Right renal cortex interstitium (tissue), 3 donors: ENCODE data around the gene CARMIL1. TPM values are rescaled to one million over a fixed set of nuclear protein-coding genes. Genes with fewer than 3 reads are reported as not detected.
A peak's percentile ranks its signal among the peaks of the same experiment; 100 is the strongest.

Source experiments
- DNase-seq, 3 donors: peaks; one replicate each; pipeline ENCODE4 v3.0.0-alpha.2; 2013; ENCODE audit warnings: low read depth in 3 of 3, low spot score in 2 of 3
- polyA plus RNA-seq, 3 donors: library from polyadenylated mRNA; unstranded; fragments of 120-200 nt; gene quantifications; one replicate each; pipeline ENCODE4 v1.2.1, GENCODE V29; 2013; ENCODE audit not compliant: insufficient read length in 3 of 3

Gene CARMIL1
- polyA plus RNA-seq, 3 donors = 106 to 113 (median 109) TPM

DNA sequence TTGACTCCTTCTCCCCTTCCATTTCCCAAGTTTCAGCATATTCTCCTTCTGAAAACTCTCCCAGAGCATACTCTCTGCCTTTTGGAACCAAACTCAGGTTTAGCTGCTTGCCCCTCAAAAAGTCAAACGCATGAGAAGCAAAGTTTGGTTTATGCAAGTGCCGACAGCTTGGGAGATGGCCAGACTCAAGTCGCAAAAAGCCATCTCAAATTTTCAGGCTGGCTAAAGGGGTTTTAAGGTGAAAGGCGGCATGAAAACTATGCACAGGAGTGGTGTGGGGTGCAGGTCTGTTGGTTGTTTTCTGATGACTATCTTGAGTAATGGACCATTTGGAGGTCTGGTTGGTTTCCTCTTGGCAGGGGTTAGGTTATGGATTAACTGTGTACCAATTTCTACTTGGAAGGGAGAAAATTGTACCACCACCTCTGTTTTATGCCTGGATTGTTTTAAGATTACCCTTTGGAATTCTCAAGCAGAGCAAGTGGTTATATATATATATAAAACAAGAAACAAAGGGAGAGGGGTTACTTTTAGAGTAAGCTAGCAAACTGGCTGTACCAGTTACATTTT is 320.4 kb downstream of the CARMIL1 start:
- no peak for DNase-seq

DNA sequence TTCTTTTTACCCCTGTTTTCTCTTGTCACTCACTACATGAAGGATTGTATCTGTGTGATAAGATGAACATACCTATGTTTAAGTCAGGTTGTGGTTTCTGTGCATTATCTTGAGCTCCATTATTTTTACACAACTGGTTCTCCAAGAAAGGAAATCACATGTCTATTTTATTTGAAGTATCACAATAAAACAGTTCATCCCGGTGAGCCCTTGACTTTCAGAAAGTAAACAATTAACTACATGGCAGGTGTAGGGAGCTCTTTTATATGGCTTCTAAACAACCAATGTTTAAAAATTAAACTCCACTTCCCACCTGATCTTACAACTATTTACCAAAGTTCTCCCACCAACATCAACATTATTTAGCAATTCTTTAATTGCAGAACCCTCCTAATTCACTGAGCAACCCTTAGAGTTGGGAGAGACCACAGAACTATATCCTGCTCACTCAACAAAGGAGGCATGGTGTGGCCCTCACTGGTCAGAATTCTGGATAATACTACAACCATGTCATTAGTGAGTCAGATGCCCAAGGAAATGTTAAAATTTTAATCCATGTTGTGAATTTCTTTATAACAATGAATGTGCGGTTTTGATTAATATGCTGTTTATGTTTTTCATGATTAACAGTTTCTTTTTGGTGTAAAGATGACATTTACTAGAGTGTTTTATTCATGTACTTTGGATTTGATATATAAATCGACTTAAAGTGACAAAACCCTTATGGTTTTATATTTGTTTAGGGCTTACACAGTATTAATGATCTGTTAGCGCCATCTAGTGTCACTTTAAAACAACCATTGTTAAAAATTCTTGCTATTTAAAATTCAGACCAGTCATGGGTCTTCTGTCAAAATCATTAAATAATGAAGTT is 322.9 kb downstream of the CARMIL1 start:
- DNase-seq = peak in 1 of 3 donors; percentile 54

DNA sequence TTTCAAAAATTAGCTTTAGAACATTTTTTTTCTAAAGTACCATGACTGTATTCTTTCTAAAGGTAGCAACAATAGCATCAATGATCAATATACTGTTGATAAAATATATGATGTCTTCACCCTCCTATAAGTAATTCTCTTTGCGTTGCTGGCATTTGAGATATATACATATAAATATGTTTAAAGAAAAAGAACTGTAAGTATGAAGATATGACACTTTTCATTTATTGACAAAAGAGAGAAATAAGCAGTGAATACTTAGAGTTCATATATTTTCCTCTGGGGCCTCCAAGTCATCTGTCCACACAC is 323.5 kb downstream of the CARMIL1 start:
- DNase-seq = no peak

DNA sequence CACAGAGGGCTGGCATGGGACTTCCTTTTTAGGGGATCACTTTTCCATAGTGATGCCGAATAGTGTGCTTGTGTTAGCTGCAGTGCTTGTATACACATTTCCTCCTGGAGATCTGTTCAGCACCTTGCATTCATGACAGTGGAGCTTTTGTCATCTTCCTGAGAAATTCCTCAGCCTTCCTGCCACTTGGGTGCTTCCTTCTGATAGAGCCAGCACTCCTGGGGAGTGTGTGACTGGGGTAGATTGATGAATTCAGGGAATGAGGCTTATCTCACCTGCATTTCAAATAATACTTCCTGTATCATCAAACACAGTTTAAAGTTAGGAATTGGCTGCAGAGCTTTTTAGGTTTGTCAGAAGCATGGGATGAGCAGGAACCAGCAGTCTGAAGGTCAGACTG is 324.1 kb downstream of the CARMIL1 start:
- no peak for DNase-seq

DNA sequence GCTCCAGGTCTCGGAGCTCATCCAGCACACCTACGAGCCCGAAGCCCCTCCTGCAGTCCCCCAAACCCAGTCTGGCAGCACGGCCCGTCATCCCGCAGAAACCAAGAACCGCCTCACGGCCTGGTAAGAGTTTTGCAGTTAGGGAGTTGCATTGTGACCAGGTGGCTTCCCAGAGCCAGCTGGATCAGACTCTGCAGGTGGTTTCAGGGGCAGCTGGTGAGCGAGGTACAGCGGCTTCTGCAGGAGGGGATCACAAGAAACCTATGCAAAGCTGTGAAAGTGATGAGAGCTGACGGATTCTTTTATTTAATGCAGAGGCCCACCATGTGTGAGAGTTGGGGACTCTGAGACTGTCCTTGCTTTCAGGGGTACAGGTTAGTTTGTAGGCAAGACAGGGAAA is 327.0 kb downstream of the CARMIL1 start:
- no peak for DNase-seq

DNA sequence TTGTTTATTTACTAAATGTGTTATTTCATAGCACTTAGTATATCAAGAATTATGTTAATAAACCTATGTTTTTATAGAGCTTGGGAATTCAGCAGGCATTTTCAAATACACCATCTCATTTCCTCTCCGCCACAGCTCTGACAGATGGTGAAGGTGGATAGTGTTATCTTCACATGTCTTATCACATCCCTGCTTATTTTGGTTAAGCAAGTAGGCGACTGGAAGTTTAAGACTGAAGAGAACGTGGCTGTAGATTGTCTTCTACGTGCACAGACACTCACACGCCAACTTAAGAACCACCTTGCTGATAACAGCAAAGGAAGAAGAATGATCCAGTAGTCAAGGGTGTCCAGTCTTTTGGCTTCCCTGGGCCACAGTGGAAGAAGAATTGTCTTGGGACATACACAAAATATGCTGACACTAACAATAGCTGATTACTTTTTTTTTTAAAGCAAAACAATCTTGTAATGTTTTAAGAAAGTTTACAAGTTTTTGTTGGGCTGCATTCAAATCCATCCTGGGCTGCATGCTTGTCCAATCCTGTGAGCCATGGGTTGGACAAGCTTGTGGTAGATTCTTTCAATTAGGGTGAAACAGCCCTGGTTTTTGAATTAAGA is 329.5 kb downstream of the CARMIL1 start:
- no peak for DNase-seq

DNA sequence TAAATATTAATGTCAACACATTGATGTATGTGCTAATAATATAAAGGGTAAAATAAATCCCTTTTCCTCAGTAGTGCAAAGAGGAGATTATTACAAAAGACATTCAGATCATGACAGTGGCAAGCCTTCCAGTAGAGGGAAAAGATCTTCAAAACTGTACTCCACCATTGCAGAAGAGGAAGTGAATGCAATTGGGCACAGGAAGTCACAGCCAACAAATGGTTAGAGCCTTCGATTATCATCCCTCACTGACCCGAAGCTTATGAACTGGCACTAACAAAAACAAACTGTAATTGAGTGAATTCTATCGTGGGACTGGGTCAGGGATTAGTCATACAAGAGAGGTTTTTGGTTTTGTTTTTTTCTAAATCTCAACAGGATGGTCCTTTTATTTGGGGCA is 333.5 kb downstream of the CARMIL1 start:
- DNase-seq = no peak

DNA sequence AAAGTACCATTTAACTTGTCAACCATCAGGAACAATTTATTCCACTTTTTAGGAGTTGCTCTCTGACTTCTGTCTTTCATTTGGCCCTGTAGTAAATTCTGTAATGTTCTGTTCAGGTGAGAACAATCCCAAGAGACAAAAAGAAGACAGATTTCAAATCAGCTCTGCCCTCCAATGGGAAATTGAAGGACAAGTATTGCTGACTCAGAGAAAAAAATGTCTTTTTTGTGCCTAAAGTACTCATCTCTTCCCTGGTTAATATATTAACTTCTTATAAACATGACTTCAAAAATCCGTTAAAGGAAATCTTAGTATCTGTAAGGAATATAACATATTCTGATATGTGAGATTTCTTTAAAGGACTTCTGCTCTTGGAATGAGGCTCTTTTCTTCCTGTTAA is 334.2 kb downstream of the CARMIL1 start:
- no peak for DNase-seq

DNA sequence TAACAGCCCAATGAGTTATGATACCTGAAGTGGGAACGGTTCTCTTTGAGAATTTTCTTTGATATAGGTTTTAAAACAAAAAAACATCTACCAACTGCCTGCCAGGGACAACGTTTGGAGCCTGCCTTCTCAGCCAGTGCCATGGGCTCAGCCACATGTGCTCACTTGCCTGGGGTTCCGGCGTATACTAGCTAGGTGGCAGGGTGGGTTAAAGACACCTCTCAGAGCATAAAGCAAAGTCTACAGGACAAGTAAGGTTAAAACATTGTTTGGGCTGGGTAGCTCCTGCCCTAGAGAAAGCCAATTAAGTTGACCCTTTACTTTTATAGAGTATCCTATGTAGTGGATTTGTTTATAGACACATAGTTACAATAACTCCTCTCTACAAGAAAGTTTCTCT is 334.9 kb downstream of the CARMIL1 start:
- no peak for DNase-seq

DNA sequence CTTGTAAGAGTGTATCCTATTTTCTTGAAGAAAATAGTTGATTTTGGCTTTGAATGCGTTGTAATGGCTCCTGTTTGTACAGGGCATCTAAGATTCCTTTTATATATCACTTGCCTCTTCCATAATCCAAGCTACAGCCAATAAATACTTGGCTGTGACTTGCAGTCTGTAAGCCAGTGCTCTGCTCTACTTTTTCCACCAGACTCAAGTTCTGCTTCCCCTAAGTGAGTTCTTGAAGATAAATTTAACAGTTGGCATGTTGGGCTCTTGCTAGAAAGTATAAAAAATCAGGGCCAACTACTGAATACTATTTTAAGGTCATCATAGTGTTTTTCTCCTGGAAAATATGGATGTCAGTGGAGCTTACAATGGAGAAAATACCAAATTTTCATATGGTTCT is 336.3 kb downstream of the CARMIL1 start:
- DNase-seq = no peak

DNA sequence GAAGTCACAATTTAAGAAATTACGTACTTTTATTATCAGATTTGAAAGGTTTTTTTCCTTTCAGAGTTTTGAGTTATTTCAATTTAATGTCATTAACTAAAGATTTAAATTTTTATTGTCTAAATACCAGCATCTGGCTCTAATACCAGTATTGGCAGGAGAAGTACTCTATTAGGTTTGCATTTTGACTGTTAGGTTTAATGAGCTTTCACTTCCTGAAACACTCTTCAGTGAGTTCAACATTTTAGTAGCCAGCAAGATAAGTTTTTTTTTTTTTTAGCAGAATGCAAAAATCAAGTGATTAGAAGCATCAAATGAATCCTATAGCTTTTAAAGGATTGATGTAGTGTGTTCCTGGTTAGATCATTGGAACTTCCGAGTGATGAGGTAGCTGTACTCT is 338.8 kb downstream of the CARMIL1 start:
- DNase-seq = no peak

DNA sequence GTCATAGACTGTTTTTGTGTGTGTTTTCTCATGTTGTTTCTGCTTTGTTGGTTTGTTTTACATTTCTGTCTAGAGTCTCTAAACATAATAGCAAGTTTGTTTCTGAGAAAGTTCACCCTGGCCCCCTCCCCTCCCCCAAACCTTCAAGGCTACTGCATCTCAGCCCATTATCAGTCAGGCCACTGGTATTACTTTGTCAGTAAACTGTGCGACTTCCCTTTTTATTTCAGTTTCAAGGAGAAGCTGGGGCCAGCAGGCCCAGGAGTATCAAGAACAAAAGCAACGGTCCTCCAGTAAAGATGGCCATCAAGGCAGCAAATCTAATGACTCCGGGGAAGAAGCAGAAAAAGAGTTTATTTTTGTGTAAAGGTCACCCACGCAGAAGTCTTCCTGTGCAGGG is 340.0 kb downstream of the CARMIL1 start:
- DNase-seq = no peak

DNA sequence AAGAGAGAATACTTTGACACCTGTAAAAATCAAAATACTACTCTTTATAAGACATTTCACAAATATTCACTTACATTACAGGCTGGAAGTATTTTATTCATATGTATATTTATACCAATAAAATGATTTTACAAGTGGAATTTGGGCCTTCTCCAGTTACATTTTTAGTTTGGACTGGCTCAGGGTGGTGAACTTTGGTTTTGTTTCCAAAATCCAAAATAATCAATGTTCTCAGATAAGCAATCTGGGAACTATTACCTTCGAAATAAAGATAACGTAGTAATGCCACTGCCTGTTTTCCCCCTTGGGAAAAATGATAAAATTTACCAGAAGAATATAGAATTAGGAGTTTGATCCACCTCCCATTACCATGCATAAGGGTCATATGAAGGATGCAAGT is 341.2 kb downstream of the CARMIL1 start:
- DNase-seq = no peak

DNA sequence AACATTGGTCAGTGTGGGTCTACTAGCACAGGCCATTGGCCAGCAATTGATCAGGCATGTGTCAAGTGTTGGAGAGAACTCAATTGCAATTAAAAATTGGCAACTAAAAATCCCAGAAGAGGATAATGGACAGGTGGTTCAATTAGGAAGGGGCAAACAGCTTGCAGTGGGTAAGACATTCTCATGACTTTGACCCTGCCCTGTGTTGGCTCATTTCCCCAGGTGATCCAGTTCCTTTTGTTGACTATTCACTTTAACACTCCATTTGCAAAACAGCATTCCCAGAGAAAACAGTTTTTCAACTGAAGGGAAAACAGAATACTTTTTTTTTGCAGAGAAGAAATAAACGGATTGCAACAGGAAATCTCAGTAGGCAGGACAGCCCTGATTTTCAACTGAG is 343.9 kb downstream of the CARMIL1 start:
- no peak for DNase-seq

DNA sequence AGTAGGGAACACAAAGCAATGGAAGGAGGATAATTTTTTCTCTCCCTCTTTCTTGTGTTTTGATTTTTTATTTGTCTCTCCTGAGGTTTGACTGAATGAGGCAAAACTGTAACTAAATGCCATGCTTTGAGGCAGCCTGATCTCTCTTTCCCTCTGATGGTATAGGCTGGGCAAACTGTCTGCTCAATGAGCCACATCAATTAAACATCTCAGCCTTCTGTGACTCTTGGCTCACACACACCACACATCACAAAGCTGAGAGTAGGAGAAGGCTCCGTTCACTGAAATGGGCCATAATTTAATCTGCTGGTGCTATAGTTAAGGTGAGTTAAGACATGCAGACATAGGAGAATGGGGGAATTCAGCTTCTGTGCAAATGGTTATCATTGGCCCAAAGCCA is 344.7 kb downstream of the CARMIL1 start:
- DNase-seq = no peak

DNA sequence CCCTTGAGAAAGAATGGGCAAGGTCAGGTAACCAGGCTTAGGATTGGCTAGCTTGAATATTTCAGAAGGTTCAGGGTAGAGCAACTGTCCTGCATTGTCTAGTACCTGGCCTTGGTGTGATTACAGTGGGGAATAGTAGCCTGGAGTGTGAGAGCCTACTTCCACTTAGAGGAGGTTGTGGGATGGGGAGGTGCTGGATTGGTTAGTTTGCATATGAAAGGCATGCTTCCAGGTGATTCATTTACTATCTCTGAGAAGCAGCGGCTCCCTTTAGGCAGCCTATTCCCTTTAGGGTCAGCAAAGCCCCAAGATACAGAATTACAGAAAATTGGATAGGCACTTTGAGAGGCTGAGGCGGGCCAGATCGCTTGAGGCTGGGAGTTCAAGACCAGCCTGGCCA is 347.8 kb downstream of the CARMIL1 start:
- DNase-seq = no peak

DNA sequence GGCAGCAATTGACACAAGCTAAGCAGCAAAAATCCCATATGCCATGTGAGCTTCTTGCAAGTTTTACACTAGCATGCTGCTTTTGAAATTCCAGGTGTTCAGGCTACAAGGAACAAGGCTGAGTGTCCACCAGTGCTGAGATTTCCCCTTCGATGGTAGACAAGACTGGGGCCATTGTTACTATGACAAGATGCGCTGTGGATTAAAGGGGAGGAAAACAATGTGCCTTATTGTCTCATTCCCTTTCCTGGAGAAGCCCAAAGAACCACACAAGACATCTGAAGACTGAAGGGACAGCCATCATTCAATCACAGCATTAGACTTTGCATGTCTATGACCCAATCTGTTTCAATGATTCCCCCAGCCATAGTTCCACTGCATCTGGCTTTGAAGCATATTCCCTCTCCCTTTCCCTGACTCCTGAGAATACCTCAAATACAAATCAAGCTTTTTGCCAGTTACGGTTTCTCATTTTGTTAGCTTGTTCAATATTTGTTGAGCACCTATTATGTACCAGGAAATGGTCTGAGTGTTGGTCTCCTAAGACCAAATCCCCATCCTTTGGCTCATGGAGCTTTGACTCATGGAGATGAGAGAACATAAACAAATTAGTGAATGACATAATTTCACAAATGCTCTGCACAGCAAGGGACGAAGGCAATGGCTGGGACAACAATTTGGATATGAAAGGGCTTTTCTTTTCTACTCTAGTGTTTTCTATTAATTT is 349.5 kb downstream of the CARMIL1 start:
- no peak for DNase-seq

DNA sequence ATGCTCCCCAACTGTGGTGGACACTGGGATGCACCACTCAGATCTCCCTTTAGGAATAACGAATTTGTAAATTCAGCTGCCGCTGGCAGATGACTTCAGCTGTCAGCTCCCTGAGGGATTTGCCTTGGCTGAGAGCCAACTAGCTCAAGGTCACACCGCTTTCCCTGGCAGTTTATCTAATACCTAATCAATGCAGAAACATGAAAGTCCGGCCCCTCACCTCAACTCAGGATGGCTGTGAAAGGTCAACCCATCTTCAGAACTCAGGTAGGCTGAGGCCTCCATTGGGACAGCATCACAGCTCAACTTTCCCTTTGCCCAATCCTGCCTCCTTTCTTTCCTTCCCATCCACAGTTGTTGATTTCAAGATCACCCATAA is 350.0 kb downstream of the CARMIL1 start:
- no peak for DNase-seq

DNA sequence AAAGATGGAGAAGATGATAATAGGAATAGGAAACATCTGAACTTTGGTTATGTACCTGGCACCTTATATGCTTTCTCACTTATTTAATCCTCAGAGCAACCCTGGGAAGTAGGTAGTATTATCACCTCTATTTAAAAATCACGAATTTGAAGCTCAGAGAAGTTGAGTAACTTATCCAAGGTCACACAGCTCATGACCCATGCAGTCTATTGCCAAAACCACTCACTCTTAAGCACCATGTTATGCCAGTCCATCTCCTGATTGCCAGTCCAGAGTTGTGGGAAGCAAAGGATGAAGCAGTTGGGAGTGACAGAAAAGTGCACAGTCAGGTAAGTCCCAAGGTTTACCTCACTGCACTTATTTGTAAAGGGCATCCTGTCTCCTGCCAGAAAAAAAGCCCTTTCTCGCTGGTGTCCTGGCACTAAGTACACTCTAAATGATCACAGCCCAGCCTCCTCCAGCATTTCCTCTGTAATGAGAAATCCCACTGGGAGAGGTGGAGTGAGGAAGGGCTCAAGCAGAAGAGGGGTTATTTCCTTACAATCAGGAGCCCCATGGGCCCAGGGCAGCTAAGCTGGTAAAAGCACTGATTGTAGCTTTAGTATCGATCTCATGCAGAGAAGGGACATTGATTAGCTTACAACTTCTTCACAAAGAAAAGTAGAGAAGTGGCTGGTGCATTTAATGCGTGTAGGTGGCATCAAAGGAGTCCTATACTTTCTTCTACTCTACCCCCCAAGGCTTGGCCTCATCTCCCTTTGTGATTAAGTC is 351.5 kb downstream of the CARMIL1 start:
- no peak for DNase-seq

DNA sequence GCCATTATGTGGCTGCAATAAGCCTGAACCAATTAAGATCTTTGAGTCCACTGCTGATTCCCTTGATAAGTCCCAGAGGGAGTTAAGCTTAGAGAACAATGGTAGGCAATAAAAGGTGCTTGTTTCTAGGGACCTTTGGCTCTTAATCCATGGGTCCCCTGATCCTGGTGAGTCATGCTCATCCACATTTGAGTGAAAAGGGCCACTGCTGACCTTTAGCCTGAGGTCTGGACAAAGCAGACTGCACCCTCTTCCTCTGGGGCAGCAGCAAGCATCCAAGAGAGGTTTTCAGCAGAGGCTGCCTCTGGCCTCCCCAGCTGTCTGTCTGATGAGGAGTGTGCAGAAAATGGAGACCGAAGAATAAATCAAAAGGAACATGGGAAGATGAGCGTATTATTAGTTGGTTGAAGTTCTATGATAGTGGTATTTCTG is 356.7 kb downstream of the CARMIL1 start:
- DNase-seq = no peak

DNA sequence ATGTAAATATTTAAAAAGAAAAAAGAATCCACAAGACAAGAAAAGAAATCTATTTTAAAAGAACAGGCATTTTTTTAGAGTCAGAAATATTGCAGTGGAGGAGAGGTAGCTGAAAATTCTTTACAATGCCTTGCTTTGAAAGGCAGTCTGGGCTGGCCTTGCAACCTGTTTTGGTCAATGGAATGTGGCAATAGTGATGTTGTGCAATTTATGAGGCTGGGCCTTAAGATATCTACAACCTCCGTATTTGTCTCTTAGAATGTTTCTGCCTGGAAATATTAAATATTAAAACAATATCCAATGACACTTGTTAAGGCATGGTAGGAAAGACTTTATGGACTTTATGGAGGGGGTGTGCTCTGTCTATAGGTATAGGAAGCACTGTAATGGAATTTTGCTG is 358.0 kb downstream of the CARMIL1 start:
- DNase-seq = no peak
